NCI-H1694 treated with DMSO at 0.1 percent for 48 hours (cell line): ENCODE measurements around the gene NCK2.

Experiments used
- DNase-seq: peaks from one replicate; lab custom pipeline; 2025; lab: John Stamatoyannopoulos, UW

Gene NCK2

DNA sequence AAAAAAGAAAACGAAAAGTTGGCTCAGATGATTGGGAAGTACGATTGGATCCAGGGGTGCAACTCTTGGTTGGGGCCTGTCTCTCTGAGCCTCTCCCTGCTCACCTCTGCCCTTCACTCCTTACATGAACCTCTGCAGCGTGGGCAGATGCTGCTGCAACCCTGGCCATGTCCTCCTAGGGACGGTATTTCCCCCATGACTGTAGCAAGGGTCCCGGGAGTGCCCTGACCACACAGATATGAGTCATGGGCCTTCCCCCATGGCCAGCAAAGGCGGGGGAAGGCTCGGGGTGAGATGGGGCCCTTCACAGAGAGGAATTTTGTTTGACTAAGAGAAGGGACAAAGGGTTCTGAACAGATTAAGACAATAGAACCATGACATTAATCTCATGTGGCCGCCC, 129.0 kb downstream of the NCK2 start:
- DNase-seq, result no peak

DNA sequence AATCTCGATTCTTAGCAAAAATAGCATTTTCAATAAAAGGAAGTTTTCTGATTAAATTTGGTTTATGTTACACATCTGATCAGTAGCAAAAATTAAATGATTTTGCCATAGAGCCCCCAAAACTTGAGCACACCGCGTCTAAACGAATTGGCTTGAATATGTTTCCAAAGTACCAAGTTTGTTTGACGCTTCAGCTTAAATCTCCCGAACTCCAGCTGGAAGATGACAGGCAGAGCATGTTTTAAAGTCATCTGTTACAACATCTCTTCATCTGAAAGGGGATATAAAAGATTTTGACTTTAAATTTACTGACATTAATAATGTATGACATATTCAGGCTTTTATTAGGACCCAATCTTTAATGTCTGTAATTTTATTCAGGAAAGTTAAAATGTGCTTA, 129.8 kb downstream of the NCK2 start:
- no peak for DNase-seq

DNA sequence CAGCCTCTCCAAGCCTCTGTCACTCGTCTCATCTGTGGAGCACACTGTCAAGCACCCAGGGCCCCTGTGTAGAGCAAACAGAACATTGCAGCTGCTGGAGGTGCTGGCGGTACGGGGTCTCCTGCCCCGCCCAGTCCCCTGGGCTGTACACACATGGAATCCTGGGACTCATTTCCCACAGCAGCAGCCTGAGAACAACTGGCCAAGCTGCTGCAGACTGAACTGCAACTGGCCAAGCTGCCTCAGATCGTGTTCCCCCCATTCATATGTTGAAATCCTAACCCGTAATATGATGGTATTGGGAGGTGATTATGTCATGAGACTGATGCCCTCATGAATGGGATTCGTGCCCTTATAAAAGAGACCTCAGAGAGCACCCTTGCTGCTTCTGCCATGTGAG, 130.5 kb downstream of the NCK2 start:
- no peak for DNase-seq

DNA sequence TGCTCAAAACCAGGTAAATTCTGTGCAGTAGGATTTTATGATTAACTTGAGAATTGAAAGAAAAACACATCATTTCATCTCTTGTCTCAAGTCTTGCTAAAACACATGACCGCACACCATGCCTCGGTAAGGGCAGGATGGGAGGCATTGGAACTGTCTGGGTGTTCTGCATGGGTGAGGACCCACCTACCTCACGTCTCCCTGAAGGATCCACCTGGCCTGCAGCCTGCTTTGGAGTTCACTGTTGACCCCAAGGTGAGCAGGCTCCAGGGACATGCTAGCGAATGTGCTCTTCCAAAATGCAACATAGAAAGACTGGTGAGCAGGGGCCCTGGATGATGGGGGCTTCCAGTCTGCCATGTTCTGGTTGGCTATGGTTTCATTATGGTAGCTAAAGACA, 131.5 kb downstream of the NCK2 start:
- DNase-seq, result no peak

DNA sequence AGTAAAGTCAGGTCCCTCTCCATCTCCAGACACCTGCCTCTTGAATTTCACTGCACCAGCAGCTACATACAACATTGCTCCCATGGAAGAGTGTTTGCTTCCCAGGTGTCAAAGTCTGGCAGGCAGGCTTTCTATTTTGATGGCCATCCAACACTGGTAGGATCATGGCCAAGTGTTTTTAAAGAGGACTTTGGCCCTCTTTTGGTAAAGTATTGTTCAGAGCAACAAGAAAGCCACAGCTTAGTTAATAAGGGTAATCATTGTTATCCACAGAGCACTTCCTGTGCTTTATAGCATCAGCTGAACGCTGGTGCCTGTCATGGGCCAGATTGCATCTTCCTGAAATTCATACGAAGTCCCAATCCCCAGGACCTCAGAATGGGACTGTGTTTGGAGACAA, 133.2 kb downstream of the NCK2 start:
- no peak for DNase-seq

DNA sequence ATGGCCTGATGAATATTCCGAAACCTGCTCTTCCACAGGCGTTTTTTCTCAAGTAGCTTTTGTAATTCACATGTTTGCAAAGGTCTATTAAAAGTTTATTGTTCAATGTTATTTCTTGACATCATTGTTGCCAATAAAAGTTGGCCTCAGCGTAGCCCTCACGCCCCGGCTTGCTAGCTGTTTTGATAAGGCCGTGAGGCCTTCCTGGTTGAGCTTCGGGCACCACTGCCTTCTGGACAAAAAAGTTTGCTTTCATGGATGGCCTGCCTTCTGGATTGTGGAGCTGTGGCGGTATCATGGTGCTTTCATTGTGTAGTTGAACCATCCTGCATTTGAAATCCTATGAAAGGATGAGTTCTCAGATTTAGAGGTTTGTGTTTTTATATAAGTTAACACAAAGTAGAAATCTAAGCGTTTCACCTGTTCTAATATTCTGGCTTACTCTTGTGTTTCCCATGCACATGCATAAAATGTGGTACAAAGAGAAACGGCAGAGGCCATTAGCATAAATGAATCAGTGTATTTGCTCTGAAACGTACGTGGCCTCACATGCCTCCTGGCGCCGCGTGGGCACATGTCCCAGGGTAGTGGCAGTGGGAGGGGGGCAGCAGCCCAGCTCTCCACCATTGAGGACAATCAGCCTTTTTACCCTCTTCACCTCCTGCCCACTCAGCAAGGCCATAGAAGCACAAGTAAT, 134.5 kb downstream of the NCK2 start:
- DNase-seq, result no peak

DNA sequence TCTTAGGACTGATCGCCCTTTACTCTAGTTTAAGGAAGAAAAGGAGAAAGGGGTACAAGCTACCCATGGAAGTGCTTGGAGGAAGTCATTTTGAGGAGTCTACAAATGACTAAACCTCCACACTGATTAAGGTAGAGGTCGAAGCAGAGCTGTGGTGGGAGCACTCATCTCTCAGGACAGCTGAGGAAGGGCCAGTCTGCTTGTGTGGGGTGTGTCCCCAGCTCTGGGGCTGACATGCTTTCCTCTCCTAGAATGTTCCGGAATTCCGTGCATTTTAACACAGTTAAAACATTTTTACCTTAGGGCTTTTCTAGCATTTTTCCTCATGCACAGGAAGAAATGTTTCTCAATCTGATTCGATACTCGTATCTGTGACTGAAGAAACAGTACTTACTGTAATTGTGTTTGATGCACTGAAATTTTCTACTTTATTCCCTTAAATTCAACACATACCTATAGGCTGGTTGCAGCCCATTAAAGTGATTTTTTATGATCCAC, 135.1 kb downstream of the NCK2 start:
- DNase-seq, result no peak

DNA sequence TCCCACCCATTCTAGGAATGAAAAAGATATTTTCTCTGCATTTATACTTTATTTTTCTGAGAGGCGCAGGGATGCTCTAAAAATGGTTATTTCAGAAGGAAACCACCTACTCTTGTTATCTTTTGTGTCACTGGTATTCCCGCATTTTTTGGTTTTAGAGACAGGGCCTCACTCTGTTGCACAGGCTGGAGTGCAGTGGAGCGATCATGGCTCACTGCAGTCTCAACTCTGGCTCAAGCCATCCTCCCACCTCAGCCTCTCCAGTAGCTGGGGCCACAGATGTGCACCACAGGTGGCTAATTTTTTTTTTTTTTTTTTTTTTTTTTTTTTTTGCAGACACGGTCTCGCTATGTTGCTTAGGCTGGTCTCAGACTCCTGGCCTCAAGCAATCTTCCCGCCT, 135.9 kb downstream of the NCK2 start:
- DNase-seq, result no peak

DNA sequence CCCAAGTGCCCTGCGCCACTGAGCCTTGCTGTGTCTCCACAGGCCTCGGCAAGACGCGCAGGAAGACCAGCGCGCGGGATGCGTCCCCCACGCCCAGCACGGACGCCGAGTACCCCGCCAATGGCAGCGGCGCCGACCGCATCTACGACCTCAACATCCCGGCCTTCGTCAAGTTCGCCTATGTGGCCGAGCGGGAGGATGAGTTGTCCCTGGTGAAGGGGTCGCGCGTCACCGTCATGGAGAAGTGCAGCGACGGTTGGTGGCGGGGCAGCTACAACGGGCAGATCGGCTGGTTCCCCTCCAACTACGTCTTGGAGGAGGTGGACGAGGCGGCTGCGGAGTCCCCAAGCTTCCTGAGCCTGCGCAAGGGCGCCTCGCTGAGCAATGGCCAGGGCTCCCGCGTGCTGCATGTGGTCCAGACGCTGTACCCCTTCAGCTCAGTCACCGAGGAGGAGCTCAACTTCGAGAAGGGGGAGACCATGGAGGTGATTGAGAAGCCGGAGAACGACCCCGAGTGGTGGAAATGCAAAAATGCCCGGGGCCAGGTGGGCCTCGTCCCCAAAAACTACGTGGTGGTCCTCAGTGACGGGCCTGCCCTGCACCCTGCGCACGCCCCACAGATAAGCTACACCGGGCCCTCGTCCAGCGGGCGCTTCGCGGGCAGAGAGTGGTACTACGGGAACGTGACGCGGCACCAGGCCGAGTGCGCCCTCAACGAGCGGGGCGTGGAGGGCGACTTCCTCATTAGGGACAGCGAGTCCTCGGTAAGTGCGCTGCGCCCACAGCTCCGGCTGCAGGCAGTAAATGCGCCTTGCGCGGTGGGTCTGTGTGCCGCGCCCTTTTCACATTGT, 136.8 kb downstream of the NCK2 start:
- DNase-seq, result no peak

DNA sequence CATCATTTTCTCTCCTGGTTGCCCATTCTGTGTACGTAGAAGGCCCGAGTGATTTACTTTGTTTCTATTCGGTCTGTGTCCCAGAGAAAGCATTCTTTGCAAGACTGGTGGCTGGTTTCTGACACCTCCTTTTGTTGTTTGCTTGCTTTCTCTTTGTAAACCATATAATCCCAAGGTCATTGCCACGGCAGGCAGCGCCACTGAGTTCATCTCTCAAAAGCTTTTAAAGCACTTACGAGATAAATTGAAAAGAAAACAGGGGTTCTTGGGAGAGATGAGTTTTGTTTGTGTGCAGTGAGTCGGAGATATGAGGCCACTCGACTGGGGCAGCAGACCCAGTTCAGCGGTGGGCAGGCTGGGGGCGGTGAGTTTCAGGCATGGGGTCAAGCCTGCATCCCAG, 137.6 kb downstream of the NCK2 start:
- no peak for DNase-seq

DNA sequence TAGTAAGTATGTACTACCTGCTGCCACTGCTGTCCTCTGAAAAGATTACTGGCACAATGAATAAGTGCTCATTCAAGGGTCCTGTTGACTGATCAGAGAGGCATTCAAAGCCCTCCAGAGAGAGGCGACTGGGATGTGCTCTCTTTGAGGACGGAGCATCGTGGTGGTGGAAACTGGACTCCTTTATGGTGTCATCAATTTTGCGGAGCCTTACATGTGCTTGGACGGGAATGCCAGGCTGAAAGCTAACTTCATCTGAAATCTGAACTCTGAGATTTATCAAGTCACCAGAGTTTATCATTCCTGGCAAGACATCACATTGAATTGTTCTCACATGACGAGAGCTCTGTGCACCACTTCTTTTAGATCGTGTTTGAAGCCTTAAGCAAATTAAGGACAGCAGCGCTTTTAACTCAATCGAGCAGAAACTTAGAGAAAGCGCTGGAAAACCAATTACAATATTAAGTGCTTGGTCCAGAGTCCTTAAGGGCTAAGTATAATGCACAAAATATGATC, 138.3 kb downstream of the NCK2 start:
- DNase-seq, result no peak

DNA sequence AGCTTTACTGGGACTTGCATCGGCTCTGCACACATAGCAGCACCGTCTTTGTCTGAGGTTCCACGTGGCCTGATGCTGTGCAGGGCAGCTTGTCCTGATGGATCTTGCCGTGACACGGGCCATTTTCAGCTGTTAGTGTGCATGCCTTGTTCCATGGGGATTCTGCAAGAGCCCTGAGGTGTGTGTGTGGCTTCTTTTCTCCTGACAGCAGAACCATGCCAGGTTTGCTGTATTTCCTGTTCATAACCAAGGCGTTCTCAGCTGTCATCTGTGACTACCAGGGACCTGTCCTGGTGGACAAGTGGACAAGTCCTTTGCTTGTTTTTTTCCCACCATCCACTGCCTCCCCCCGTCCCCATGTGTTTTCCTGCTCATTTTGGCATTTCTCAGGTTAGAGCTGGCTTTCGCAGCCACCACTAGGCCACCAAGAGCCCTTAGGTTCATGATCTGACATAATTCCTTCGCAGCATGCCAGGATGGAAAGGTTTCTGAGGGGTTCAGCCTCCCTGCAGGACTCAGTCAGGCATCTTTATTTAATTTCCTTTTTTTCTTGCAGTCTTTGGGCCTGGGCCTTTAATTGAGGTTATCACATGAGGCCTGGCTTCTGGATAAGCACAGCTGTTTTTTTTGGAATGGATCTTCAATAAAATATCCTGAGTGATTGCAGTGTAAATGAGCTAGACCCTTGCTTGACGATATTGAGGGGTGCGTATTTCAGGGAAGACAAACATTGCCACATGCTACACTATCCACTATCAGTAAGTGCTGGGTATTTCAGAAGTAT, 139.4 kb downstream of the NCK2 start:
- no peak for DNase-seq

DNA sequence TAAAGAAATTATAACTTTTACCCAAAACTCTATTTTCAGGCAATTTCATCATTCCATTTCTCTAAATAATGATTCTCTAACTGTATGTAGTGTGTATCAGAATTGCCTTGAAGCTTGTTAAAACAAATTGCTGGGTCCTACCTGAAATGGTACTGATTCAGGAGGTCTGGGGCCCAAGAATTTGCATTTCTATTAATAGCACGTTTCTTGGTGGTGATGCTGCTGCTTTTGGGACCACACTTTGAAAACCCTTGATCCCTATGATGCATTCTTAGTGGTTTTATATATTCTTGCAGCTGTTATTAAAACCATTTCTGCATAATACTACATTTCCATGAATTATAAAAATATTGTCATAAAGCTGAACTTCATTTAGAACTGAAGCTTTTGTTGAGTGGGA, 140.7 kb downstream of the NCK2 start:
- no peak for DNase-seq

DNA sequence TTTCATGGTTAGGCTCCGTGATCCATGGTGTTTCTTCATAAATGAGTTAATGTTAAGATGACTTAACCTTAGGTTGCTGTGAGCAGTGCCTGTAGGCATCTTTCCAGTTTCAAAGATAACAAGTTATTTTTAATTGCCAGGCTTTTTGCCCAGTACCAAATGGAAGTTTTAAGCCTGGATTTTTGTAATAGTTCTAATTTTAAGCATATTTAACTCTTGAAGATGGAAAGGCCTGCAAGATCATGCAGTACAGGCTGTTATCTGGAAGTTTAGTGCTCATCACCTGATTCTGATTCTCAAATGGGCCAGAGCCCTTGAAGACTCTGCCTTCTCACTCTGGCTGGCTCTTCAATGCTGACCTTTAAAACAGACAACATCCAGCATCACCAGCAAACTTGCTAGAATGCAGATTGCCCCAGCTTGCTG, 141.3 kb downstream of the NCK2 start:
- no peak for DNase-seq

DNA sequence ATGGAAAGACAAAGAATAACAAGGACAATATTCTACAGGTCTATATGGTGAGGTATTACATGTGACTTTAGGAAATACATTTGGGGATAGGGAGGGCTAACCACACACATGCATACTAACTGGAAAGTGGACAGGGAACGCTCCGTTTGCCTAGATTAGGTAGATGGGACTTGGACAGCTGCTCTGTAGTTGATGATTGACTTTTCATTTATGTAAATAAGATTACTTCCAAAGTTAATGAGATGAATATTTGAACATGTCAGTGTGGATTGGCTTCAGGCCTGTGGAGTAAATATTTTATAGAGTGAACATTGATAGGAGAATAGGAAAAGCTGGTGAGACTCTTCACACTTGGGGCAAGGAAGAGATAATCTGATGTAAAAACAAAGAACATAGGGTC, 142.0 kb downstream of the NCK2 start:
- DNase-seq, result no peak

DNA sequence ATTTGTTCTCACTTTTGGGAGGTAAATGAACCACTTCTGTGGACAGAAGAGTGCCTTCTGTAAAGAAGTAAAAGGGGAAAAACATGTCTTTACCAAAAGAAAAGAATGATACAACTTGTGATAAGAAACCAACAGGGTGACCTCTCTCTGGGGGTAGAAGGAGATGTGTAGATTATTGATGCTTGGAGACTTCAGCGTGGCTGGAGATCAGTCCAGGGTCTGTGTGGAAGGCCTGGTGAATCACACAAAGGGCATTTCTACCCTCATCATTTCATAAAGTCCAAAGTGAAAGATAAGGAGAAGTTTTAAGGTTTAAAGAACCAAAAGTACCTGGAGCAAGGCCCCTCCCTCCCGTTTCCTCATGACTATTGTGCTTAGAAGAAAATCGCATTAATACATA, 142.5 kb downstream of the NCK2 start:
- no peak for DNase-seq

DNA sequence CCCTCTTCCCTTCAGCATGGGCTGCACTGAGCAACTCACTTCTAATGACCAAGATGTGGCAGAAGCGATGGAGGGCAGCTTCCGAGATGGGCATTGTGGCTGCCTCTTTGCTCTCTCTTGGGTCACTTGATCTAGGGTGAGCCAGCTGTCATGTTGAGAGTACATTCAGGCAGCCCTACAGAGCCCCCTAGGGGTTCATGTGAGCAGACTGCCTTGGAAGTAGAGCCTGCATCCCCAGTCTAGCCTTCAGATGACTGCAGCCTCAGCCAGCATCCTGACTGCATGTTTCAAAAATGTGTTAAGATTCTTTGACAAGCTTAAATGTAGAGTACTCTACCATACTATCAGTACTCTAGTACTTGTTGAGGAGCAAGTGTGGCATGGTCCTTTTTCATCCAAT, 143.9 kb downstream of the NCK2 start:
- peak; percentile 7 for DNase-seq

DNA sequence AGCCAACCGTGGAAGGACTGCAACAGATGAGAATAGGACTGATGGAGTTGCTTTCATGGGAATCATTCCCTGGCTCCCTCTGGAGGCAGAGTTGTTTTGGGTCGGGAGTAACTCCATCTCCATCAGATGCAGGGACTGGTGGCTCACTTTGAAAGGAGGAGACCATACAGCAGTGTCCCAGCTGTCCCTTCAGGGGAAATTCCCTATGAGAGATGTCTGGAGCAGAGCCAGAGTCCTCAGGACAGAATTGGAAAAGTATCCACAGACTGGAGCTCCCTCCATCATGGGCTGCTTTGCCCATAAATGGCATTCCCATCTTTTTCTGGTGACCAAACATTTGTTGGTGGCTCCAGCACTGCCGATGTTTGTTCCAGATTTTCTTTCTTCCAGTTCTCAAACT, 144.3 kb downstream of the NCK2 start:
- no peak for DNase-seq

DNA sequence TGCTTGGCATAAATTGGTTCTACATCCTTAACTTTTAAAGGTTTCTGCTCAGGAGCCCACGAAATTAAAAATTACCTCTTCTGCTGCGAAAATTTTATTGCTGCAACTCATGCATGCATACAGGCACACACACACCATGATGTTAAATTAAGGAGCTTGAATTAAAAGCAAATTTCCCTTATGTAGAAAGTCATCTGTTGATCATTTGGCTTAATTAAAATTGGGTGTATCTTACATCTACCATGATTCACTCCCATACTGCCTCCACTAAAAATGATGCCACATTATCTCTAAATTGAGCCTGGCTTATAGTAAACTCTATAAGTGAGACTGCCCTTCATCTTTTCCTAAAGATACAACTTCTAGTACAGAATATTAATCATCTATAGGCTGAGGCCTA, 145.4 kb downstream of the NCK2 start:
- DNase-seq, result no peak

DNA sequence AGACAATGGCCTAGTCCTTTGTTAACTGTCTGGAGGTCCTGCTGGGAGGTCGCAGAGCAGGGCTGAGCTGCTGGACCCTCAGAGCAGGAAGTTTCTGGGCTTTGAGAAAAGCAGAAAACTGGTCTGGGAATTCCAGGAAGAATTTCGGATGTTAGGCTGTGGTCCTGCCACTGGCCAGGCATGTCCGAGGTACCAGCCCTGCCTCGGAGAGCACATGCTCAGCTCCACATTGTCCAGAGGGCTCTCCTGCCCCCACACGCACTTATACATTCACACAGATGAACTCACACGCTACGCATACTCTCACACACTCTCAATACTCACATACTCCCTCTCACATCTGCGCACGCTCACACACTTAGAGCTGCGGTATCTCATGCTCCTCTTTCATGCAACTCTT, 146.1 kb downstream of the NCK2 start:
- no peak for DNase-seq

DNA sequence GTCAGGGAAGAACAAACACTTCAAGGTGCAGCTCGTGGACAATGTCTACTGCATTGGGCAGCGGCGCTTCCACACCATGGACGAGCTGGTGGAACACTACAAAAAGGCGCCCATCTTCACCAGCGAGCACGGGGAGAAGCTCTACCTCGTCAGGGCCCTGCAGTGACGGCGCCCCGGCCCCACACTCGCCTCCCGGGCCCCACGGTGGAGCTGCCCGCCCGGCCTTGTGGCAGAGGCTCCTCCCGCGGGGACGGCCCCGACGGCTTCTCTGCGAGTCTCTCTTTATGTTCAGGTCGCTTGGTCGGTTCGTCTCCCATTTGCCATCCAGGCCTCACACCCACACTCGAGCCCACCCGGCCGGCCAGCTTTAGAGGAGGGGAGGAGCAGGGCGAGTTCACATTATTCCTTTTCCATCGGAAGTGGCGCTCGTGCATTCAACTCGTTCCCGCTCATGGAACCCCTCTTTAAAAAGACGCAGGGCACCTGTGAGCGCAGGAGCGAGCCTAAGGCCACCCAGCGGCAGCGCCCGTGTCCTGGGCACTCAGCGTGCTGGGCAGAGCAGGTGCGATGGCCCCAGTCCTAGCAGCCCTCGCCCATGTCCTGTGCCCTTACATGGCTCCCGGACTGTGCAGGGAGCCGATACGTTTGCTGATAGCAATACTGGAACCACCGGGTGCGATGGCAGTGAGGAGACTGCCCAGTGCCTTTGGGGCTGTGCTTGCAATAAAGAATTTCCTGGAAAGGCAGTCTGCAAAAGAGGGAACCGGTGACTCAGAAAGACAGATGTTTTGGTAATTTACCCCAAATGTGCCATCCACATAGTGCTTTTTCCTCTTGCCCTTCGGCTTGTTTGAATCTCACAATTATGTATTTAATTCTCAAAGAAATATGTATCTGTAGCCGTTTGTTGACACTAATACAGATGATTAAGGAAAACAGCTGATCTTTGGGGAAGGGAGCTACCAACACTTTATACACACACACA, 148.6 kb downstream of the NCK2 start:
- no peak for DNase-seq
